ENCODE data around the gene NUBPL.

DNA sequence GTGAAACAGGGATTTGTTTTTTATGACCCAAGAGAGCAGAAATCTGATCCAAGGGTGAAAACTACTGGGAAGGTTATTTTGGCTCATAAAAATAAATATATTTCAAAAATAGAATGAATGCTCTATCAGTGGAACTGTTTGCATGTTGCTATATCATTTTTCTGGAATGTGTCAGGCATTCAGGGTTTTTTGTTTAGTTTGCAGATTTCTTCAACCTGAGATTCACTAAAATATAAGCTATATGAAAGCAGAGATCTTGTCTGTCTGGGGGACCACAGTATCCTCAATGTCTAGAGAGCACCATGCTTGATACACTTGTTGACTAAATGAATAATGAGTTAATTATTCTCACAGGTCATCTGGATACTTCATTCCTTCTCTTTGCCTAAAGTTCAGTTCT, 165.1 kb downstream of the NUBPL start:
- TF ChIP-seq POLR2AphosphoS5 (IDR thresholded peaks at IDR 0.05; ENCODE audit: low read depth, low read length), result no peak
- TF ChIP-seq, protein P1, sequence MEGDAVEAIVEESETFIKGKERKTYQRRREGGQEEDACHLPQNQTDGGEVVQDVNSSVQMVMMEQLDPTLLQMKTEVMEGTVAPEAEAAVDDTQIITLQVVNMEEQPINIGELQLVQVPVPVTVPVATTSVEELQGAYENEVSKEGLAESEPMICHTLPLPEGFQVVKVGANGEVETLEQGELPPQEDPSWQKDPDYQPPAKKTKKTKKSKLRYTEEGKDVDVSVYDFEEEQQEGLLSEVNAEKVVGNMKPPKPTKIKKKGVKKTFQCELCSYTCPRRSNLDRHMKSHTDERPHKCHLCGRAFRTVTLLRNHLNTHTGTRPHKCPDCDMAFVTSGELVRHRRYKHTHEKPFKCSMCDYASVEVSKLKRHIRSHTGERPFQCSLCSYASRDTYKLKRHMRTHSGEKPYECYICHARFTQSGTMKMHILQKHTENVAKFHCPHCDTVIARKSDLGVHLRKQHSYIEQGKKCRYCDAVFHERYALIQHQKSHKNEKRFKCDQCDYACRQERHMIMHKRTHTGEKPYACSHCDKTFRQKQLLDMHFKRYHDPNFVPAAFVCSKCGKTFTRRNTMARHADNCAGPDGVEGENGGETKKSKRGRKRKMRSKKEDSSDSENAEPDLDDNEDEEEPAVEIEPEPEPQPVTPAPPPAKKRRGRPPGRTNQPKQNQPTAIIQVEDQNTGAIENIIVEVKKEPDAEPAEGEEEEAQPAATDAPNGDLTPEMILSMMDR (IDR thresholded peaks at IDR 0.05), result no peak
- no peak for TF ChIP-seq MXI1 (IDR thresholded peaks at IDR 0.05; ENCODE audit: low read depth, low read length)
- no peak for TF ChIP-seq TAF1 (IDR thresholded peaks at IDR 0.05; ENCODE audit: borderline replicate concordance, low read depth, low read length)
- TF ChIP-seq TEAD4 (IDR thresholded peaks at IDR 0.05; ENCODE audit: borderline replicate concordance, insufficient read depth), result no peak
- no peak for TF ChIP-seq EP300 (IDR thresholded peaks at IDR 0.05; ENCODE audit: borderline replicate concordance in 1 of 2, low read depth in 1 of 2, low read length in 1 of 2)
- TF ChIP-seq, protein P2, sequence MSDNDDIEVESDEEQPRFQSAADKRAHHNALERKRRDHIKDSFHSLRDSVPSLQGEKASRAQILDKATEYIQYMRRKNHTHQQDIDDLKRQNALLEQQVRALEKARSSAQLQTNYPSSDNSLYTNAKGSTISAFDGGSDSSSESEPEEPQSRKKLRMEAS (IDR thresholded peaks at IDR 0.05; ENCODE audit: low read depth), result no peak
